H9 (cell line): ENCODE results near the gene LORICRIN. TPM values are rescaled to one million over a fixed set of nuclear protein-coding genes. Genes with fewer than 3 reads are reported as not detected.

ENCODE experiments used
- DNase-seq: peaks from one replicate; pipeline ENCODE4 v3.0.0-alpha.2; 2017
- H2AFZ ChIP-seq: one replicate; pipeline ENCODE4 v1.6.1; 2013; ENCODE audit warnings: mild to moderate bottlenecking, low read length, control low read depth, moderate library complexity
- H2AK5ac ChIP-seq: 2 replicates; pipeline ENCODE4 v1.6.1; 2013; ENCODE audit warnings: low read length, control low read depth, mixed read lengths; ENCODE audit not compliant: insufficient read length
- H2BK120ac ChIP-seq: one replicate; pipeline ENCODE4 v1.6.1; 2013; ENCODE audit warnings: low read depth, mild to moderate bottlenecking, low read length, control low read depth, inconsistent platforms; ENCODE audit not compliant: poor library complexity, severe bottlenecking
- H2BK12ac ChIP-seq: 2 replicates; pipeline ENCODE4 v1.6.1; 2013; ENCODE audit warnings: low read length, control low read depth, mixed read lengths, low read depth; ENCODE audit not compliant: insufficient read length
- H2BK15ac ChIP-seq: 2 replicates; pipeline ENCODE4 v1.6.1; 2013; ENCODE audit warnings: low read depth, low read length, control low read depth
- H2BK20ac ChIP-seq: one replicate; pipeline ENCODE4 v1.6.1; 2013; ENCODE audit warnings: low read depth, mild to moderate bottlenecking, low read length, control low read depth, inconsistent platforms; ENCODE audit not compliant: poor library complexity, severe bottlenecking
- H2BK5ac ChIP-seq: 2 replicates; pipeline ENCODE4 v1.6.1; 2013; ENCODE audit warnings: low read length, control low read depth, mixed read lengths; ENCODE audit not compliant: insufficient read length
- H3K14ac ChIP-seq: 2 replicates; pipeline ENCODE4 v1.6.1; 2013; ENCODE audit warnings: low read length, control low read depth; ENCODE audit not compliant: insufficient read depth
- H3K18ac ChIP-seq: 2 replicates; pipeline ENCODE4 v1.6.1; 2013; ENCODE audit warnings: low read depth, mild to moderate bottlenecking, mixed read lengths, low read length, control low read depth; ENCODE audit not compliant: insufficient read length
- H3K23ac ChIP-seq: 2 replicates; pipeline ENCODE4 v1.6.1; 2013; ENCODE audit warnings: low read length, control low read depth, mixed read lengths, low read depth; ENCODE audit not compliant: insufficient read length
- H3K23me2 ChIP-seq: 2 replicates; pipeline ENCODE4 v1.6.1; 2013; ENCODE audit warnings: low read depth, mild to moderate bottlenecking, mixed read lengths, low read length, control low read depth; ENCODE audit not compliant: insufficient read length, poor library complexity, severe bottlenecking
- H3K27ac ChIP-seq: 2 replicates; pipeline ENCODE4 v1.5.1; 2013; ENCODE audit warnings: low read length, control low read depth, mixed read lengths, low read depth; ENCODE audit not compliant: insufficient read length
- H3K27me3 ChIP-seq: 2 replicates; pipeline ENCODE4 v1.6.1; 2013; ENCODE audit warnings: low read length, control low read depth, inconsistent platforms; ENCODE audit not compliant: insufficient read depth
- H3K4ac ChIP-seq: 2 replicates; pipeline ENCODE4 v1.6.1; 2013; ENCODE audit warnings: low read depth, mild to moderate bottlenecking, control low read depth, inconsistent platforms, low read length, moderate library complexity
- H3K4me1 ChIP-seq: 2 replicates; pipeline ENCODE4 v1.6.1; 2013; ENCODE audit warnings: low read length, control low read depth, inconsistent platforms; ENCODE audit not compliant: insufficient read depth
- H3K4me2 ChIP-seq: 2 replicates; pipeline ENCODE4 v1.6.1; 2013; ENCODE audit warnings: low read length, control low read depth, mixed read lengths; ENCODE audit not compliant: insufficient read length, insufficient read depth
- H3K56ac ChIP-seq: 2 replicates; pipeline ENCODE4 v1.6.1; 2013; ENCODE audit warnings: low read depth, mild to moderate bottlenecking, mixed read lengths, low read length, control low read depth; ENCODE audit not compliant: insufficient read length
- H3K79me1 ChIP-seq: 2 replicates; pipeline ENCODE4 v1.6.1; 2013; ENCODE audit warnings: low read depth, mild to moderate bottlenecking, moderate library complexity, low read length, control low read depth, inconsistent platforms; ENCODE audit not compliant: insufficient read depth, poor library complexity, severe bottlenecking
- H3K79me2 ChIP-seq: 2 replicates; pipeline ENCODE4 v1.6.1; 2013; ENCODE audit warnings: low read length, control low read depth, inconsistent platforms; ENCODE audit not compliant: insufficient read depth
- H3K9ac ChIP-seq: 2 replicates; pipeline ENCODE4 v1.6.1; 2013; ENCODE audit warnings: low read length, control low read depth, mixed read lengths; ENCODE audit not compliant: insufficient read length; ENCODE audit errors: extremely low read depth
- H3K9me3 ChIP-seq: one replicate; pipeline ENCODE4 v1.6.1; 2013; ENCODE audit warnings: low read depth, low read length, inconsistent platforms; ENCODE audit not compliant: control insufficient read depth
- H3T11ph ChIP-seq: one replicate; pipeline ENCODE4 v1.6.1; 2013; ENCODE audit warnings: mild to moderate bottlenecking, low read length, control low read depth, inconsistent platforms
- H4K20me1 ChIP-seq: one replicate; pipeline ENCODE4 v1.6.1; 2013; ENCODE audit not compliant: control insufficient read depth, insufficient read length, insufficient read depth
- H4K5ac ChIP-seq: 2 replicates; pipeline ENCODE4 v1.6.1; 2013; ENCODE audit warnings: low read depth, mild to moderate bottlenecking, mixed read lengths, low read length, control low read depth; ENCODE audit not compliant: insufficient read length
- H4K8ac ChIP-seq: replicated peaks from 2 replicates; pipeline ENCODE4 v1.6.1; 2013; ENCODE audit warnings: low read length, control low read depth, mixed read lengths, low read depth; ENCODE audit not compliant: insufficient read length
- H4K91ac ChIP-seq: 2 replicates; pipeline ENCODE4 v1.6.1; 2013; ENCODE audit warnings: low read depth, mild to moderate bottlenecking, moderate library complexity, mixed read lengths, low read length, control low read depth; ENCODE audit not compliant: insufficient read length
- H3K27ac Mint-ChIP-seq, 3 experiments: 2 replicates in 2 of 3; 3 replicates in 1 of 3; pipeline ENCODE4 v1.8.0; 2020 to 2021; ENCODE audit warnings: mixed read lengths in 3 of 3, mild to moderate bottlenecking in 1 of 3, moderate library complexity in 1 of 3
- H3K27me3 Mint-ChIP-seq: 2 replicates; pipeline ENCODE4 v1.8.0; 2021; ENCODE audit warnings: low read depth, mild to moderate bottlenecking, moderate library complexity, mixed read lengths
- H3K36me3 Mint-ChIP-seq, 3 experiments: 2 replicates in 2 of 3; 3 replicates in 1 of 3; pipeline ENCODE4 v1.8.0; 2020 to 2021; ENCODE audit warnings: low read depth in 3 of 3, mixed read lengths in 3 of 3; ENCODE audit not compliant: insufficient read depth in 1 of 3
- H3K4me1 Mint-ChIP-seq, 2 experiments: 2 replicates each; pipeline ENCODE4 v1.8.0; 2020; ENCODE audit warnings: mixed read lengths in 2 of 2
- H3K4me3 Mint-ChIP-seq, 2 experiments: 2 replicates in 1 of 2; 3 replicates in 1 of 2; pipeline ENCODE4 v1.8.0; 2020 to 2021; ENCODE audit warnings: mild to moderate bottlenecking in 2 of 2, mixed read lengths in 2 of 2, moderate library complexity in 1 of 2
- H3K9me3 Mint-ChIP-seq, 2 experiments: 2 replicates in 1 of 2; 3 replicates in 1 of 2; pipeline ENCODE4 v1.8.0; 2020; ENCODE audit warnings: mild to moderate bottlenecking in 2 of 2, mixed read lengths in 2 of 2, moderate library complexity in 1 of 2
- CTCF ChIP-seq: fragments of 200-600 bp; sonication (generic); conservative IDR thresholded peaks from 3 replicates; pipeline ENCODE4 v1.8.0; 2021; ENCODE audit warnings: antibody characterized with exemption, mild to moderate bottlenecking
- WGBS: extraction: QIAGEN DNeasy Blood & Tissue Kit; methylation state at CpG from one replicate; pipeline ENCODE4 v1.1.7; 2013; ENCODE audit warnings: missing lambda C conversion rate, low lambda C conversion rate, mixed read lengths; ENCODE audit not compliant: insufficient read length; ENCODE audit errors: extremely low coverage; 5-methylcytosine and 5-hydroxymethylcytosine counted together
- total RNA-seq: library from RNA; stranded (reverse); gene quantifications from 2 replicates; pipeline ENCODE4 v1.2.1, GENCODE V29; 2021

Gene LORICRIN
- total RNA-seq, 1 experiment from 2014 or later: not detected

DNA sequence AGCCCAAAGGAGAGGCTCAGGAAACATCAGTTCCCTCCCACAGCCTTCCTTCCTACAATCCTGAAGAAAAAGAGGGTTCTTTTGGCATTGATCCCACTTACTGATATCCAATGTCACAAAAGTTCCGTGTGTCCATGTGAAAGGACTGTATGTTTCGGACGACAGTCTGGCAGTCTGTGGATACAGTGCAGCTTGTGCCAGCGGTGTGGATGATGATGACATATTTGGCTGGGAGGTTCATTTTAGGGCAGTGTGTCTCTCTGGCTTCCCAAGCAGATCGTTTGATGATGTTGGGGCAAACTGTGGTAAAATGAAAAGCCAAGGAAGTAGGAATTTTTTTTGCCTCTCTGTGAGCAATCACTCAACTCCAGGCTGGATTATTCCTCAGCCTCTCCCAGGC, 42.8 kb downstream of the LORICRIN start:
- H3K23me2 ChIP-seq: no peaks in the 10 kb centered on the region
- H3K27me3 ChIP-seq: no peaks in the 10 kb centered on the region
- H3K23ac ChIP-seq: no peak overlapping the region
- H3K4ac ChIP-seq: no peak overlapping the region
- H3K4me3 Mint-ChIP-seq: no peak overlapping the region
- no peak overlapping the region for H2AFZ ChIP-seq
- H4K5ac ChIP-seq: no peak overlapping the region
- no peak overlapping the region for H3K9ac ChIP-seq
- no peak overlapping the region for H2AK5ac ChIP-seq
- no peaks in the 10 kb centered on the region; a peak in 1 of 7 replicates for H3K36me3 Mint-ChIP-seq
- no peak overlapping the region for H3T11ph ChIP-seq
- H3K27ac Mint-ChIP-seq: no peak overlapping the region
- H4K20me1 ChIP-seq: no peaks in the 10 kb centered on the region
- no peaks in the 10 kb centered on the region for H3K79me2 ChIP-seq
- H3K27me3 Mint-ChIP-seq: peaks cover 8% of the 10 kb centered on the region
- no peak overlapping the region for H4K8ac ChIP-seq
- H2BK12ac ChIP-seq: no peak overlapping the region
- H3K9me3 ChIP-seq: no peaks in the 10 kb centered on the region
- no peak overlapping the region for H3K56ac ChIP-seq
- no peak overlapping the region for H2BK120ac ChIP-seq
- H3K18ac ChIP-seq: no peak overlapping the region
- no peak overlapping the region for H2BK20ac ChIP-seq
- H3K4me1 Mint-ChIP-seq: peaks cover 7 to 11% of the 10 kb centered on the region in 2 experiments
- no CpG with 5 or more reads among the region's 5 CpGs for WGBS
- no peak overlapping the region for H2BK15ac ChIP-seq
- no peak overlapping the region for H3K4me2 ChIP-seq
- no peak overlapping the region for H2BK5ac ChIP-seq
- no peaks in the 10 kb centered on the region for H3K79me1 ChIP-seq
- DNase-seq: no peak
- peaks cover 0 to 5% of the 10 kb centered on the region in 2 experiments; a peak in 1 of 5 replicates for H3K9me3 Mint-ChIP-seq
- no peak overlapping the region for H4K91ac ChIP-seq
- H3K4me1 ChIP-seq: no peaks in the 10 kb centered on the region; the same call in 1 of the 2 replicates
- no peak overlapping the region for H3K14ac ChIP-seq
- H3K27ac ChIP-seq: no peak overlapping the region
- no peak for TF ChIP-seq CTCF
